CD1c-positive myeloid dendritic cell (primary cell): Measurements from ENCODE around the gene GLA.
A peak's percentile ranks its signal among the peaks of the same experiment; 100 is the strongest.

ENCODE experiments used
- DNase-seq: peaks from one replicate; pipeline ENCODE4 v3.0.0-alpha.2; 2016; ENCODE audit errors: extremely low spot score

Gene GLA

DNA sequence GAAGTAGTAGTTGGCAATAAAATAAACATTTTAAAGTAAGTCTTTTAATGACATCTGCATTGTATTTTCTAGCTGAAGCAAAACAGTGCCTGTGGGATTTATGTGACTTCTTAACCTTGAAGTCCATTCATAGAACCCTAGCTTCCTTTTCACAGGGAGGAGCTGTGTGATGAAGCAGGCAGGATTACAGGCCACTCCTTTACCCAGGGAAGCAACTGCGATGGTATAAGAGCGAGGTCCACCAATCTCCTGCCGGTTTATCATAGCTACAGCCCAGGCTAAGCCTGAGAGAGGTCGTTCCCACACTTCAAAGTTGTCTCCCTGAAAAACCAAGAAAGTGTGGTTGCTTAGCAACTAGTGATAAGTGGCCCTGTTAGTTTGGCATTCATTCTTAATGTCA, 9.9 kb downstream of the GLA start:
- DNase-seq, result no peak

- DNase-seq, result peak; percentile 36
Observed at GRCh38 chrX:101395789-101396188, 11.9 kb downstream of the GLA start.

- no peak for DNase-seq
Observed at GRCh38 chrX:101394372-101394771, 13.4 kb downstream of the GLA start.

GRCh38 chrX:101393530-101394305, 14.0 kb downstream of the GLA start:
- DNase-seq, result no peak

- no peak for DNase-seq
Observed at GRCh38 chrX:101391831-101392230, 15.9 kb downstream of the GLA start.

DNA sequence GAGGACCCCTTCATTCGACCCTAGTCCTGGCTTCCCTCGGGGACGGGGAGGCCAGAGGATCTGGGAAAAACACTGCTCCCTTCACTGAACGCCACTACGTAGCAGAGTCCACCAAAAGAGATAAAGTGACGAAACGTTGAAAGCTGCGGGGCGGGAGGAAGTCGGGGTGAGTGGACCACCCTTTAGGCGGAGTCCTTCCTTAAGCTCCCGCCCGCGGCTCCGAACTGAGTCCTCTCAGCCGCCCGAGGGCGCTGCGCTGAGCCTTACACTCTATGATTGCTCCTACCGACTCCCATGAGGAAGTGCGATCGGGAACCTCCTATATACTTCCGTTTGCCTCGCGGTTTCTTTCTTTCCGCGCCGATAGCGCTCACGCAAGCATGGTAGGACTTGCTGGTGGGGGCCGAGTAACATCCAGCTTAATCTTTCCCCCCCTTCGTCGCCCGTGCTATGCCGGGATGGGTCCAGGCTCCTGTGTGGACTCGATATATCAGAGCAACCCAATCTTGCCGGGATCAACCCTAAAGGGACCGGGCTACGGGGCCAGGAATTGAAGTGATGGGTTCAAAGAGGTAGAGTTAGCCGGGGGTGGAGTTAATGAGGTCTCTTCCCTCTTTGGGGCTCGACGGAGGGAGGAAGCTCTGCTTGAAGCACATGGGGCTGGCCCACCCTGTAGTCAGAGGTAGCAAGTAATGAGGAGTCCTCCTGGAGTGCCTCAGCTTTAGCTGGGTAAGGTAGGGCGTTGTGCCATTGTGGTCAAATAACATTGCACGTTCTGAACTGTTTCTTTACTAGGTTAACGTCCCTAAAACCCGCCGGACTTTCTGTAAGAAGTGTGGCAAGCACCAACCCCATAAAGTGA, 16.8 kb downstream of the GLA start, which contains the start of gene RPL36A:
Gene RPL36A, plus strand, starts transcription at position 348 of the 862 bp plus-strand sequence. Its CDS starts 33 bp downstream, at position 381.
- DNase-seq, result peak; percentile 92

DNA sequence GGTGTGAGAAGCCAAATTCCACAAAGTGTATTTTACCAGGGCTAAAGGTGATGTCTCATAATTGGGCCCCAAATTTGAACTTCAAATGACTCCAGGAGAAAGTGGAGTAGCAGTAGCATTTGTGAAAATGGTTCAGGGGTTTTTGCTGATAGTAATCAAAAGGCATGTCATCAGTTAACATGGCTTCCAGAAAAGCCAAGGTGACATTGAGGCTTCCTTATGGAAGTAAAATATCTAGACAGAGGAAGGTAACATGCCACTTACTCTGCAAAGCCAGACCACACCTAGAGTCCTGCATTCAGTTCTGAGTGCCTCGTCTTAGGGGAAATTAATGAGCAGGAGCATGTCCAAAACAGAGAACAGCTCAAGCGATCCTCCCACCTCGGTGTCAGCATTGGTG, 19.1 kb downstream of the GLA start:
- no peak for DNase-seq

- no peak for DNase-seq
Observed at GRCh38 chrX:101386542-101386885, 21.2 kb downstream of the GLA start.

GRCh38 chrX:101385795-101386541, 21.8 kb downstream of the GLA start, which contains the start of gene BTK:
TSS of gene BTK (minus strand) at chrX:101386191. CDS start at chrX:101375284, 10,907 bp downstream.
- DNase-seq, result peak; percentile 63

GRCh38 chrX:101385026-101385684, 22.6 kb downstream of the GLA start:
- DNase-seq, result no peak

- DNase-seq, result peak; percentile 33
Observed at GRCh38 chrX:101383679-101384205, 24.0 kb downstream of the GLA start.

GRCh38 chrX:101377547-101377946, 30.2 kb downstream of the GLA start:
- peak; percentile 18 for DNase-seq

- no peak for DNase-seq
Observed at GRCh38 chrX:101370888-101371504, 36.7 kb downstream of the GLA start.

- DNase-seq, result no peak
Observed at GRCh38 chrX:101369687-101370086, 38.0 kb downstream of the GLA start.

- no peak for DNase-seq
Observed at GRCh38 chrX:101368800-101369199, 38.9 kb downstream of the GLA start.

GRCh38 chrX:101365301-101365795, 42.4 kb downstream of the GLA start:
- DNase-seq, result no peak

- DNase-seq, result no peak
Observed at GRCh38 chrX:101362757-101363156, 45.0 kb downstream of the GLA start.

DNA sequence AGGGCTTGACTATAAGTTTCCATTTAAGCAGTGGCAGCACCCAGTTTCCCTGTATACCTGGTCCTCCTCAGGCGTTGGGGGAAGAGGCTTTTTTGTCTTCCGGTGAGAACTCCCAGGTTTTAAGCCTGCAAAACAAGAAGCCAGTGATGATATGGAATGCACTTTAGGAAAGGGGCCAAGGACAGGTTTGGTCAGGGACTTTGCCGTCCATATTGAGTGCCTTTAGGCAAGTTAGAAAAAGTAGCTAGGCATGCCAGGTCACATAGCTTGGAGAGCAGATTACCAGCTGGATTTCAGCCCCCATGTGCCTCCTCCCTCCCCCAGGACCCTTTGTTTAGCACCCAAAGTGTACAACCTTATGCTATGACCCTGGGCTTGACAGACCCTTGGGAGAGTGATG, 45.6 kb downstream of the GLA start:
- no peak for DNase-seq

DNA sequence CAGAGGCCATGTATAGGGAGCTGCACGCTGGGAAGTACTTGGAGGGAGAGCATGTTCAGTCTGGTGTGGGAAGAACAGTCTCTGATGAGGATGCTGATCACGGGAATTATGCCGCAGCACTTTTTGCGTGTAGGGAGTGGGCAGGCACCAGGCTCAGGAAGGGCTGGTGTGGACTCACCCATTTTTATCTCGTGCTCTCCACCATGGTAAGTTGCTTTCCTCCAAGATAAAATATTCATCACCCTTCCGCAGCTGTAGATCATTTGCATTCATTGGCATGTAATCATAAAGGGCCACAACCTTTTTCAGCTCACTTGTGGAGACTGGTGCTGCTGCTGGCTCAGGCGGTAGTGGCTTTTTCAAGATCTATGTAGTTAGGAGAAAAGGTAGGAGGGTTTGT, 47.3 kb downstream of the GLA start:
- DNase-seq, result no peak

DNA sequence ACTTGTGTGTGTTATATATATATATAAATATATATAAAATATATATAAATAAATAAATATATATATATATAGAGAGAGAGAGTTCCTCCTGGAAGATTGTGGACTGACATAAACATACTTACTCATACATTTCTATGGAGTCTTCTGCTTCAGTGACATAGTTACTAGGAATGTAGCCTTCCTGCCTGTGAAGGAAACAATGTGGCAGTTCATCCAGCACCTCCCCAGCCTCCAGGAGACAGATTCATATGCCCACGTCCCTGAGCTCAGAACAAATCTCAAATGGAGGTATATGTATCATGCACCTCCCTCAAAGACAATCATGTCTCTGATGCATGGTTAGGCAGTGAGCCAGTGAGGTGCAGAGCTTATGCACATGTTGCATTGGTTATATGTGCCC, 47.8 kb downstream of the GLA start:
- no peak for DNase-seq
